Large intestine (tissue), 3 donors: ENCODE results near the gene STK32B. TPM values are rescaled to one million over a fixed set of nuclear protein-coding genes. Genes with fewer than 3 reads are reported as not detected.
A peak's percentile ranks its signal among the peaks of the same experiment; 100 is the strongest.

ENCODE experiments used
- DNase-seq, 2 donors: peaks; one replicate each; pipeline versions ENCODE4 v3.0.0 to v3.0.0-alpha.2; 2013
- H3K27ac ChIP-seq: one replicate; pipeline ENCODE4 v1.5.1; 2013; ENCODE audit warnings: low read length
- H3K27me3 ChIP-seq: 2 replicates; pipeline ENCODE4 v1.6.1; 2013; ENCODE audit warnings: low read length; ENCODE audit not compliant: control insufficient read depth, insufficient read depth
- H3K36me3 ChIP-seq: 2 replicates; pipeline ENCODE4 v1.6.1; 2013; ENCODE audit warnings: low read length; ENCODE audit not compliant: control insufficient read depth, insufficient read depth
- H3K4me1 ChIP-seq: one replicate; pipeline ENCODE4 v1.6.1; 2013; ENCODE audit warnings: low read length; ENCODE audit not compliant: control insufficient read depth, insufficient read depth
- H3K4me3 ChIP-seq: one replicate; pipeline ENCODE4 v1.5.1; 2013; ENCODE audit warnings: low read length
- H3K9me3 ChIP-seq: one replicate; pipeline ENCODE4 v1.6.1; 2013; ENCODE audit warnings: mild to moderate bottlenecking, low read depth, low read length, moderate library complexity; ENCODE audit not compliant: control insufficient read depth
- WGBS: methylation state at CpG from one replicate; pipeline ENCODE4 v1.1.5; 2013; ENCODE audit warnings: low lambda C conversion rate; ENCODE audit not compliant: insufficient coverage; 5-methylcytosine and 5-hydroxymethylcytosine counted together
- polyA plus RNA-seq: library from polyadenylated mRNA; unstranded; fragments of 120-200 nt; gene quantifications from one replicate; pipeline ENCODE4 v1.2.1, GENCODE V29; 2013

Gene STK32B
- polyA plus RNA-seq, 1 donor, result 1.6 TPM

DNA sequence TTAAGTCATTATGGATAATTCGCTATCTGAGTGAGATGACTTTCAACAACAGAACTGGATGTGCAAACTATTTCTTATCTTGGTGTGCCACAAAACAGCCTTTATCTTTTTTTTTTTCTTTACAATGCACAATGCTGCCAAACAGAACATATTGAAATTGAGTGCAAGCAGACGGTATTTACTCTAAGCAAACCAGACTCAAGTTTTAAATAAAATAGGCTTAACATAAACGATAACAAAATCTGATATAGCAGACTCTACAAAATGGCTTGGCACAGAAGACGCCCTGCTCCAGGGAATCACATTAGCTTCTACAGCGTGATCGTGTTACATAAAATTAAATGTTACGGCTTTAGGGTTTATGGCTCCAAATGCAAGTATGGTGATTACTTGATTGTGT is 9.6 kb upstream of the STK32B start:
- H3K27ac ChIP-seq, result no peak overlapping the region
- peaks cover 2% of the 10 kb centered on the region for H3K27me3 ChIP-seq
- H3K4me1 ChIP-seq, result no peaks in the 10 kb centered on the region
- no peaks in the 10 kb centered on the region for H3K36me3 ChIP-seq
- no peaks in the 10 kb centered on the region for H3K9me3 ChIP-seq
- no peak overlapping the region for H3K4me3 ChIP-seq
- no peak for DNase-seq
- 25% methylated on average over 2 of the region's 7 CpGs for WGBS

DNA sequence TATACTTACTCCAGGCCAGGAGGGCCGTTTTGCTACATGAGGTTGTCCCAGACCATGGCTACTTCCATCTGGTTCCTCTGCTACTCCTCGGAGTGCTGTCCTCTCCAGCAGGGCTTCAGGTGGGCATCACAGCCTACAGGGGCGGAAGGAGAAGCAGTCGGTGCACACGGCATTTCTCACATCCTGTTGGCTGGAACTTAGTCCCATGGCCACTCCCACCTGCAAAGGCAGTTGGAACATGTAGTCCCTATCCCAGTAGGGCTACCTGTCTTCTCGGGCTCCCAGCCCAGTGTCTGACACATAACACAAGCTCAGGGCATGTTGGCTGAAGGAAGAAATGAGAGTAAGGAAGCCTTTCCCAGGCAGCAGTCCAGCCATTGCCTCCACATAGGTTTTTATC is 7.7 kb upstream of the STK32B start:
- DNase-seq, result no peak
- Histone ChIP-seq H3K36me3 (no peaks in the 10 kb centered on the region), H3K27me3 (peaks cover 2% of the 10 kb centered on the region), H3K9me3 (no peaks in the 10 kb centered on the region), H3K4me1 (no peaks in the 10 kb centered on the region), H3K27ac (no peak overlapping the region), H3K4me3 (no peak overlapping the region)
- 60% methylated on average over 1 of the region's 6 CpGs for WGBS

GRCh38 chr4:5044341-5044740 is 6.9 kb upstream of the STK32B start:
- H3K27me3 ChIP-seq, result peaks cover 2% of the 10 kb centered on the region
- no peaks in the 10 kb centered on the region for H3K36me3 ChIP-seq
- H3K9me3 ChIP-seq, result no peaks in the 10 kb centered on the region
- no peaks in the 10 kb centered on the region for H3K4me1 ChIP-seq
- no peak for DNase-seq
- no peak overlapping the region for H3K27ac ChIP-seq
- no peak overlapping the region for H3K4me3 ChIP-seq
- 83% methylated on average over 1 of the region's 3 CpGs for WGBS

- 60% methylated on average over 1 of the region's 3 CpGs for WGBS
- no peaks in the 10 kb centered on the region for H3K36me3 ChIP-seq
- H3K4me3 ChIP-seq, result no peak overlapping the region
- H3K9me3 ChIP-seq, result no peaks in the 10 kb centered on the region
- H3K27ac ChIP-seq, result no peak overlapping the region
- DNase-seq, result no peak
- H3K27me3 ChIP-seq, result peaks cover 6% of the 10 kb centered on the region
- H3K4me1 ChIP-seq, result no peaks in the 10 kb centered on the region
These were observed 6.2 kb upstream of the STK32B start for GRCh38 chr4:5045097-5045496.

GRCh38 chr4:5048721-5049120 is 2.6 kb upstream of the STK32B start:
- WGBS, result no CpG with 5 or more reads among the region's 4 CpGs
- Histone ChIP-seq H3K9me3 (peaks cover 2% of the 10 kb centered on the region), H3K27me3 (peaks cover 34% of the 10 kb centered on the region), H3K4me3 (no peak overlapping the region), H3K36me3 (no peaks in the 10 kb centered on the region), H3K4me1 (no peaks in the 10 kb centered on the region), H3K27ac (no peak overlapping the region)
- DNase-seq, result no peak

DNA sequence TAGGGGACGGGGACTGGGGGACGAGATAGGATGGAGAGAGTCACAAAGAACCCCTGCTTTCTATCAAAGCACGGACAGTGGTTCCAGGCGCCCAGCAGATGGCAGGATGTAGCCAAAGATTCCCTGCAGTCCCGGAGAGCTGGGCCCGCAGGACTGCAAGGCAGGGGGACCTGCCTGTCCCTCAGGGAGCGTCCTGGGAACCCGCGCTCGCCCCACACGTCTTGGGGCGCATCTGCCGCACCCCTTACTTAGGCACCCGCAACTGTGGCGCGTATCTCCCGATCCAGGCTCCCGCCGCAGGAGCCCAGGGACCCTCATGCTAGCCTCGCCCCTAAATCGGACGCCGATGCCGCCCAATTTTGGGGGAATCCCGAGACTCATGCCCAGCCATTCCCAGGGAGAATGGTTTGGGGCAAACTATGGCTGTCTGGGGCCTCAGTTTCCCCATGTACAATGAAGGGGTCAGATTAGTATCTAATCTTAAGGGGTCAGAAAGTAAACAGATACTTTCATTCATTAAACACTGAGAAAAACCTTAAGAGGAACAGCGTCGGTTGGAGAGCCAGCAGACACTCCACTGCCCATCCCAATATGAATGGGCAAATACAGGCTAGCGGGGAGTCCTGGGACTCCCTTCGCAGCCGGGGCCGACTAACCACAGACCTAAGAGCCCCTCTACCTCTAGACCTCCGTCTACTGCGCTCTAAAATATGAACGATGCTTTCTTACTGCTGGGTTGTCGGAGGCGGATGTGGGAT is 581 bp upstream of the STK32B start:
- H3K4me3 ChIP-seq, result peak overlapping the region; percentile 36
- no CpG with 5 or more reads among the region's 36 CpGs for WGBS
- H3K27ac ChIP-seq, result no peak overlapping the region
- H3K9me3 ChIP-seq, result peaks cover 2% of the 10 kb centered on the region
- H3K4me1 ChIP-seq, result no peaks in the 10 kb centered on the region
- no peaks in the 10 kb centered on the region for H3K36me3 ChIP-seq
- H3K27me3 ChIP-seq, result peaks cover 39% of the 10 kb centered on the region
- peak; percentile 35 to 43 for DNase-seq

- no peak for DNase-seq
- Histone ChIP-seq H3K27me3 (peaks cover 39% of the 10 kb centered on the region), H3K27ac (no peak overlapping the region), H3K4me1 (no peaks in the 10 kb centered on the region), H3K36me3 (no peaks in the 10 kb centered on the region), H3K4me3 (peak overlapping the region; percentile 30), H3K9me3 (peaks cover 2% of the 10 kb centered on the region)
- WGBS, result no CpG with 5 or more reads among the region's 18 CpGs
These were observed 973 bp downstream of the STK32B start for GRCh38 chr4:5052204-5052702.

- no peak overlapping the region for H3K27ac ChIP-seq
- peaks cover 2% of the 10 kb centered on the region for H3K9me3 ChIP-seq
- peaks cover 39% of the 10 kb centered on the region for H3K27me3 ChIP-seq
- DNase-seq, result no peak
- H3K36me3 ChIP-seq, result no peaks in the 10 kb centered on the region
- H3K4me3 ChIP-seq, result no peak overlapping the region
- WGBS, result no CpG with 5 or more reads among the region's 6 CpGs
- no peaks in the 10 kb centered on the region for H3K4me1 ChIP-seq
These were observed 1.6 kb downstream of the STK32B start for GRCh38 chr4:5052726-5053425.

DNA sequence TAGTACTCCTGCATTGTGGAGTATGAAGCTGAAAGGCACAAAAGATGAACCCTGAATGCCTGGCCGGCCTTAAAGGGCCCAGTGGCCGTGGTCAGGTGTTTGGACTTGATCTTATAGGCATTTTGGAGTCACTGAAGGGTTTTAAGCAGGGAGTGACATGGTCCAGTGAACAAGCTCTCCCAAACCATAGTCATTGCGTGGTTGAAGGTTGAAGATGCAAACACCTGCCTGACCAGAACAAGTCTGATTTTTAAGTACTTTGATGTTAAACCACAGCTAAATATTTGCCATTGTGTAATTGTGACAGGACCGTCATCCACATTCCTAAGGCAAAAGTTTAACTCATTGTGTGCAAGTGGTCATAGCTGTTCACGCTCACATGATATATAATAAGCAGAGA is 3.3 kb downstream of the STK32B start:
- H3K27me3 ChIP-seq, result peaks cover 39% of the 10 kb centered on the region
- H3K36me3 ChIP-seq, result no peaks in the 10 kb centered on the region
- no peak for DNase-seq
- no peak overlapping the region for H3K27ac ChIP-seq
- peaks cover 2% of the 10 kb centered on the region for H3K9me3 ChIP-seq
- WGBS, result no CpG with 5 or more reads among the region's 5 CpGs
- no peaks in the 10 kb centered on the region for H3K4me1 ChIP-seq
- H3K4me3 ChIP-seq, result no peak overlapping the region

GRCh38 chr4:5055411-5055810 is 4.1 kb downstream of the STK32B start:
- no peaks in the 10 kb centered on the region for H3K4me1 ChIP-seq
- no peak overlapping the region for H3K4me3 ChIP-seq
- peaks cover 32% of the 10 kb centered on the region for H3K27me3 ChIP-seq
- no peak for DNase-seq
- no peaks in the 10 kb centered on the region for H3K36me3 ChIP-seq
- WGBS, result no CpG with 5 or more reads among the region's 5 CpGs
- H3K9me3 ChIP-seq, result peaks cover 2% of the 10 kb centered on the region
- no peak overlapping the region for H3K27ac ChIP-seq
